Measurements from ENCODE around the gene MSRB3.

Gene MSRB3

DNA sequence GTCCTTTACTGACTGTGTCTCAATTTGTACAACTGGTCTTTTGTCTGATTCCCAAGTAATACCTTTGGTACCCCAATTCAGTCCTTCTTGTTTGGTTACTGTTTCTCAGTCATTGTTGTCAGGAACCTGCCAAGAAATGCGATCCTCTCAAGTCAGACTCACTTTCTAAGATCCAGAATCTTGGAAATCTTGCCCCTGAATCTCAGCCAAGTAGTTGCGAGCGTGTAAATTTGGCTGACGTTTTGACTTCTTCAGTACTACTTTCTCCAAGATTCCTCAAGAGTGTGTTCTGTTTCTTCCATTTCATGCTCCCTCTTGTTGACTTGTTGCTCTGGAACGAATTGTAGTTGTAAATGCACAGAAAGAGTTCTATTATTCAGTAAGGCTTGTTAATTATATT, 114.0 kb downstream of the MSRB3 start:
- Histone ChIP-seq H3K9me3 (ENCODE audit: control insufficient read depth, insufficient read depth, low read length) (peaks cover 8% of the 10 kb centered on the region), H3K36me3 (ENCODE audit: control insufficient read depth, insufficient read depth, low read length) (no peaks in the 10 kb centered on the region), H3K27me3 (ENCODE audit: control insufficient read depth, insufficient read depth, low read length) (no peaks in the 10 kb centered on the region), H3K4me1 (ENCODE audit: control insufficient read depth, insufficient read depth, low read length) (no peaks in the 10 kb centered on the region), H3K4me3 (ENCODE audit: low read depth, low read length) (no peak overlapping the region), H3K27ac (ENCODE audit: low read depth, low read length) (no peak overlapping the region), H3K9ac (ENCODE audit: low read depth, low read length) (no peak overlapping the region)

DNA sequence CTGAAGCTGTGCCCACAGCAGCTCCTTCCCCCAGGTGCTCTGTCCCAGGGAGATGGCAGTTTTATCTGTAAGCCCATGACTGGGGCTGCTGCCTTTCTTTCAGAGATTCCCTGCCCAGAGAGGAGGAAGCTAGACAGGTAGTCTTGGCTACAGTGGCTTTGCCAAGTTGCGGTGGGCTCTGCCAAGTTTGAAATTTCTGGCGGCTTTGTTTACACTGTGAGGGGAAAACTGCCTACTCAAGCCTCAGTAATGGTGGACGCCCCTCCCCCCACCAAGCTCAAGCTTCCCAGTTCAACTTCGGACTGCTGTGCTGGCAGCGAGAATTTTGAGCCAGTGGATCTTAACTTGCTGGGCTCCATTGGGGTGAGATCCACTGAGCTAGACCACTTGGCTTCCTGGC, 124.7 kb downstream of the MSRB3 start:
- no peak overlapping the region for H3K27ac ChIP-seq (ENCODE audit: low read depth, low read length)
- H3K4me3 ChIP-seq (ENCODE audit: low read depth, low read length): no peak overlapping the region
- no peaks in the 10 kb centered on the region for H3K4me1 ChIP-seq (ENCODE audit: control insufficient read depth, insufficient read depth, low read length)
- no peaks in the 10 kb centered on the region; the same call in 1 of the 2 replicates for H3K9me3 ChIP-seq (ENCODE audit: control insufficient read depth, insufficient read depth, low read length)
- H3K27me3 ChIP-seq (ENCODE audit: control insufficient read depth, insufficient read depth, low read length): no peaks in the 10 kb centered on the region
- no peak overlapping the region for H3K9ac ChIP-seq (ENCODE audit: low read depth, low read length)
- H3K36me3 ChIP-seq (ENCODE audit: control insufficient read depth, insufficient read depth, low read length): no peaks in the 10 kb centered on the region

DNA sequence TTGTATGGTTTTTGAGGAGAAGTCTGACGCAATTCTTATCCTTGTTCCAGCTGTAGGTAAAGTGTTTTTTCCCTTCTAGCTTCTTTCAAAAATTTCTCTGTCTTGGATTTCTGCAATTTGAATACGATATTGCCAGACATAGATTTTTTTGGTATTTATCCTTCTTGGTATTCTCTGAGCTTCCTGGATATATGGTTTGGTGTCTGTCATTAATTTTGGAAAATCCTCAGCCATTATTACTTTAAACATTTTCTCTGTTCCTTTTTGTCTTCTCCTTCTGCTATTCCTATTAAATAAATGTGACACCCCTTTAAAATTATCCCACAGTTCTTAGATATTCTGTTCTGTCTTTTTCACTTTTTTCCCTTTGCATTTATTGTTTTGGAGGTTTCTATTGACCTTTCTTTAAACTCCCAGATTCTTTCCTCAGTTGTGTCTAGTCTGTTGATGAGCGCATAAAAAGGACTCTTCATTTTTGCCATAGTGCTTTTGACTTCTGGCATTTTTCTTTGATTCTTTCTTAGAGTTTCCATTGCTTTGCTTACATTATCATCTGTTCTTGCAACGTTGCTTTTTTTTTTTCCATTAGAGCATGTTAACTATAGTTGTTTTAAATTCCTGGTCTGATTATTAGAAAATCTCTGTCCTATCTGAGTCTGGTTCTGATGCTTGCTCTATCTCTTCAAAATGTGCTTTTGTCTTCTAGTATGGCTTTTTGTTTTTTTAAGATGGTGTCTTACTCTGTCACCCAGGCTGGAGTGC, 129.1 kb downstream of the MSRB3 start:
- Histone ChIP-seq H3K4me1 (ENCODE audit: control insufficient read depth, insufficient read depth, low read length) (no peaks in the 10 kb centered on the region), H3K27me3 (ENCODE audit: control insufficient read depth, insufficient read depth, low read length) (no peaks in the 10 kb centered on the region), H3K4me3 (ENCODE audit: low read depth, low read length) (no peak overlapping the region), H3K9ac (ENCODE audit: low read depth, low read length) (no peak overlapping the region), H3K27ac (ENCODE audit: low read depth, low read length) (no peak overlapping the region), H3K36me3 (ENCODE audit: control insufficient read depth, insufficient read depth, low read length) (no peaks in the 10 kb centered on the region), H3K9me3 (ENCODE audit: control insufficient read depth, insufficient read depth, low read length) (no peaks in the 10 kb centered on the region; the same call in 1 of the 2 replicates)

DNA sequence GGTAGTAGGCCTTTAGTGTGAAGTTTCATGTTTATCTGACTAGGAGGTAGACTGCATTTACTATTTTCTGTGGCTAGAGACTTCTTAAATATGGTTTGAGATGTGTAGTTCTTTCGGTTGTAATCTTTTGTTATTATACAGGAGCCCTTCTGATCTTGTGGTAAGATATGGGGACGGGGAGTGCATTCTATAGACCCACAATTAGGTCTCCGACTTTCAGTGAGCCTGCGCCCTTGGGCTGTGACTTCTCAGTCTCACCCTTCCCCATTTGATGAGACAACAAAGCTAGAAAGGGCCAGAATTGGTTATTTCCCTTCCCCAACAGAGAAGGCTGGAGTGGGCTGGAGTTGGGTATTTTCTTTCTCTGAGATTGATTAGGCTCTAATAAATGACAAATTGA, 130.0 kb downstream of the MSRB3 start:
- no peaks in the 10 kb centered on the region for H3K27me3 ChIP-seq (ENCODE audit: control insufficient read depth, insufficient read depth, low read length)
- H3K4me1 ChIP-seq (ENCODE audit: control insufficient read depth, insufficient read depth, low read length): no peaks in the 10 kb centered on the region
- no peaks in the 10 kb centered on the region for H3K9me3 ChIP-seq (ENCODE audit: control insufficient read depth, insufficient read depth, low read length)
- no peak overlapping the region for H3K27ac ChIP-seq (ENCODE audit: low read depth, low read length)
- no peaks in the 10 kb centered on the region for H3K36me3 ChIP-seq (ENCODE audit: control insufficient read depth, insufficient read depth, low read length)
- H3K4me3 ChIP-seq (ENCODE audit: low read depth, low read length): no peak overlapping the region
- no peak overlapping the region for H3K9ac ChIP-seq (ENCODE audit: low read depth, low read length)

DNA sequence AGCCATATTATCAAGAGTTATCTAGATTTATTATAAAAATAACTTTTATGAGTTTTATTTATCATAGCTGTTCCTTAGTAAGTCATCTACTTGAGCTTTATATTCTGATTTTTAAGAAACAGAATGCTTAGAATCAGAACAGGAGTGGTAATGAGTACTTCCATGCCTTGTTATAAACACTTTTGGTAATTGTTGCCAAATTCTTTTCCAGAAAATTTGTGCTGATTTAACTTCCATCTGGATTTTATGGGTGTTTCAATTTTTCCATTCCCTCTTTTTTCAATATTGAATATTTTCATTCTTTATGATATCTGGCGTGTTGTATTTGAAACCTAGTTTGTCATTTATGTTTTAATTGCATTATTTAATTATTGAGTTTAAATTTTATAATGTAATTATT, 131.2 kb downstream of the MSRB3 start:
- no peak overlapping the region for H3K27ac ChIP-seq (ENCODE audit: low read depth, low read length)
- H3K4me1 ChIP-seq (ENCODE audit: control insufficient read depth, insufficient read depth, low read length): no peaks in the 10 kb centered on the region
- no peaks in the 10 kb centered on the region for H3K9me3 ChIP-seq (ENCODE audit: control insufficient read depth, insufficient read depth, low read length)
- H3K9ac ChIP-seq (ENCODE audit: low read depth, low read length): no peak overlapping the region
- no peaks in the 10 kb centered on the region for H3K27me3 ChIP-seq (ENCODE audit: control insufficient read depth, insufficient read depth, low read length)
- H3K36me3 ChIP-seq (ENCODE audit: control insufficient read depth, insufficient read depth, low read length): no peaks in the 10 kb centered on the region
- no peak overlapping the region for H3K4me3 ChIP-seq (ENCODE audit: low read depth, low read length)

DNA sequence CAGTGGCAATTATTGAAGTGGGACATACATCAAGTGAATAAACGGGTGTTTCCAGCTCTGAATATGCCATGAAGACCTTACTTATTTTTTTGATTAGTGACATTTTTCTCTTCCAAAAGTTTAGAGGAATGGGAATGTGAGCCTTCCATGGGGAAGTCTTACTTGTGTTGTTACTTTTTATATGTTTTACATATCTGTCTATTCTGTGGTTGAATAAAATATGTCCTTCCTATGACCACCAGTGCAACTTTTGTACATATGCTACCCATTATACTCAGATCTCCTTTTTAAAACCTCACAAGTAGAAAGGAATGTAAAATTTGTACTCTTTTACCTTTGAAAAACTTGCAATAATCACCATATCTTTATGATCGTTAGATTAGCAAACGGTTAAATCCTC, 132.7 kb downstream of the MSRB3 start:
- Histone ChIP-seq H3K4me1 (ENCODE audit: control insufficient read depth, insufficient read depth, low read length) (no peaks in the 10 kb centered on the region), H3K27me3 (ENCODE audit: control insufficient read depth, insufficient read depth, low read length) (no peaks in the 10 kb centered on the region), H3K9me3 (ENCODE audit: control insufficient read depth, insufficient read depth, low read length) (no peaks in the 10 kb centered on the region), H3K9ac (ENCODE audit: low read depth, low read length) (no peak overlapping the region), H3K4me3 (ENCODE audit: low read depth, low read length) (no peak overlapping the region), H3K27ac (ENCODE audit: low read depth, low read length) (no peak overlapping the region), H3K36me3 (ENCODE audit: control insufficient read depth, insufficient read depth, low read length) (no peaks in the 10 kb centered on the region)

DNA sequence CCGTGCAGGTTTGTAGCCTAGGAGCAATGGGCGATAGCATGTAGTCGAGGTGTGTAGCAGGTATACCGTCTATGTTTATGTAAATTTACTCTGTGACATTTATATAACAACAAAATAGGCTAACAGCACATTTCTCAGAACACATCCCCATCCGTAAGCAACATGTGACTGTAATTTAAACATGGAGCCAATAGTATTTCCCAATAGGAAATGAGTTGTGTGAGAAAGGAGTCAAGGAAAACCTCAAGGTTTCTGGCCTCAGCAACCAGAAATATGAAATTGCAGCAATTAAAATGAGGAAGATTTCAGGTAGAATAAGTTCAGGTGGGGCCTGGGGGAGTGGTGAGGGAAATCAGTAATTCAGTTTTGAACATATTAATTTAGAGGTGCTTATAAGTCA, 136.0 kb downstream of the MSRB3 start:
- H3K36me3 ChIP-seq (ENCODE audit: control insufficient read depth, insufficient read depth, low read length): no peaks in the 10 kb centered on the region
- H3K27ac ChIP-seq (ENCODE audit: low read depth, low read length): no peak overlapping the region
- no peaks in the 10 kb centered on the region for H3K9me3 ChIP-seq (ENCODE audit: control insufficient read depth, insufficient read depth, low read length)
- no peaks in the 10 kb centered on the region for H3K4me1 ChIP-seq (ENCODE audit: control insufficient read depth, insufficient read depth, low read length)
- H3K27me3 ChIP-seq (ENCODE audit: control insufficient read depth, insufficient read depth, low read length): no peaks in the 10 kb centered on the region
- H3K9ac ChIP-seq (ENCODE audit: low read depth, low read length): no peak overlapping the region
- no peak overlapping the region for H3K4me3 ChIP-seq (ENCODE audit: low read depth, low read length)

DNA sequence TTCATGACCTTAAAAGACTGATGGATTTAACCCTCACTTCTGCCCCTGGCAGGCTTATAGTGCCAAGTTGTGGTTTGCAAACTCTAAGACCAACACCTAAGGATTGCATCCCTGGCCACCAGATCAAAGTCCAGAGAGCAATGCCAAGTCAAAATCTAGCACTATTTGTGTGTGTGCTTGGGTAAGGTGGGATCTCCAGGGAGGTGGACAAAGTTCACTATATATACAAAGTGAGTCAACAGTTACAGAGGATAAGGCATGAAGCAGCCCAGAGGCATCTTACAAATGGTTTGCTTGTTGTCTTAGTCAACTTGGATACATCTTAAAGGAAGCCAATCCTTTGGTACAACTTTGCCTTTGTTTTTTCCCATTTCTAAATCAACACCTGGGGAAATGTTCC, 137.3 kb downstream of the MSRB3 start:
- Histone ChIP-seq H3K27ac (ENCODE audit: low read depth, low read length) (no peak overlapping the region), H3K27me3 (ENCODE audit: control insufficient read depth, insufficient read depth, low read length) (no peaks in the 10 kb centered on the region), H3K9me3 (ENCODE audit: control insufficient read depth, insufficient read depth, low read length) (0 out of 2 replicates have a peak, but pooled peaks cover 4% of the 10 kb centered on the region), H3K4me3 (ENCODE audit: low read depth, low read length) (no peak overlapping the region), H3K9ac (ENCODE audit: low read depth, low read length) (no peak overlapping the region), H3K4me1 (ENCODE audit: control insufficient read depth, insufficient read depth, low read length) (no peaks in the 10 kb centered on the region), H3K36me3 (ENCODE audit: control insufficient read depth, insufficient read depth, low read length) (no peaks in the 10 kb centered on the region)

DNA sequence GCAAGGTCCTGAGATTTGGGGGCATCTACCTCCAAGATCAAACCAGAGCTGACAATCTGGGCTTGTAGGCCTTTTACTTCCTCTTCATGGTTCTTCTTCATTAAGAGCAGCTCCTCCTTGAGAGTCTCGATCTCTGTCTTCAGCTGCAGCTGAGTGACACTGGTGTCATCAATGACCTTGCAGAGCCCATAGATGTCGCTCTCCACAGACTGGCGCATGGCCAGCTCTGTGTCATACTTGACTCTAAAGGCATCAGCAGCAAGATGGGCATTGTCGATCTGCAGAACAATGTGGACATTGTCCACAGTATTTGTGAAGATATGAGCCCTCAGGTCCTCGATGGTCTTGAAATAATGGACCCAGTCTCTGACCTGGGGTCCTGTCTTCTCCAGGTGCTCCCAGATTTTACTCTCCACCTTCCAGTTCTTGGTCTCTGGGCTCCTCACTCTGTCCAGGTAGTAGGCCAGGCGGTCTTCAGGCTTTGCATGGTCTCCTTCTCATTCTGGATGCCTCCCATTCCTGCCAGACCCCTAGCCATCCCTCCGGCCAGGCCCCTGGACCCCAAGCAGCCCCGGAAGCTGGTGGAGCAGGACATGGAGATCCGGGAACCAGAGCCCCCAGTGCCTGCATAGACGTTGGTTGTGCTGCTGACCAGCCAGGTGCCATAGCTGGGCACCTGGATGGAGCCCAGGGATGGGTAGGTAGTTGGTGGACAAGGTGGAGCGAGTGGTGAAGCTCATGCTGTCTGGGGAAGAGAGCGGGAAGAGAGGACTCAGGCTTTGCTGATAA, 141.0 kb downstream of the MSRB3 start:
- Histone ChIP-seq H3K4me3 (ENCODE audit: low read depth, low read length) (no peak overlapping the region), H3K9ac (ENCODE audit: low read depth, low read length) (no peak overlapping the region), H3K9me3 (ENCODE audit: control insufficient read depth, insufficient read depth, low read length) (peaks cover 10% of the 10 kb centered on the region; the same call in 1 of the 2 replicates), H3K27me3 (ENCODE audit: control insufficient read depth, insufficient read depth, low read length) (no peaks in the 10 kb centered on the region), H3K4me1 (ENCODE audit: control insufficient read depth, insufficient read depth, low read length) (no peaks in the 10 kb centered on the region), H3K36me3 (ENCODE audit: control insufficient read depth, insufficient read depth, low read length) (no peaks in the 10 kb centered on the region), H3K27ac (ENCODE audit: low read depth, low read length) (no peak overlapping the region)

DNA sequence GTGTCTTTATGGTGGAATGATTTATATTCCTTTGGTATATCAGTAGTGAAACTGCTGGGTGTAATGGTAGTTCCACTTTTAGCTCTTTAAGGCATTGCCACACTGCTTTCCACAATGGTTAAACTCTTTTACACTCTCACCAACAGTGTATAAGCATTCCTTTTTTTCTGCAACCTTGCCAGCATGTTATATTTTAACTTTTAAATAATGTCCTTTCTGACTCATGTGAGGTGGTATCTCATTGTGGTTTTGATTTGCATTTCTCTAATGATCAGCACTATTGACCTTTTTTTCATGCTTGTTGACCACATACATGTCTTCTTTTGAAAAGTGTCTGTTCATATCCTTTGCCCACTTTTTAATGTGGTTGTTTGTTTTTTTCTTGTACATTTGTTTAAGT, 142.5 kb downstream of the MSRB3 start:
- Histone ChIP-seq H3K9me3 (ENCODE audit: control insufficient read depth, insufficient read depth, low read length) (peaks cover 10% of the 10 kb centered on the region; the same call in 1 of the 2 replicates), H3K27ac (ENCODE audit: low read depth, low read length) (no peak overlapping the region), H3K9ac (ENCODE audit: low read depth, low read length) (no peak overlapping the region), H3K4me1 (ENCODE audit: control insufficient read depth, insufficient read depth, low read length) (no peaks in the 10 kb centered on the region), H3K36me3 (ENCODE audit: control insufficient read depth, insufficient read depth, low read length) (no peaks in the 10 kb centered on the region), H3K27me3 (ENCODE audit: control insufficient read depth, insufficient read depth, low read length) (no peaks in the 10 kb centered on the region), H3K4me3 (ENCODE audit: low read depth, low read length) (no peak overlapping the region)

DNA sequence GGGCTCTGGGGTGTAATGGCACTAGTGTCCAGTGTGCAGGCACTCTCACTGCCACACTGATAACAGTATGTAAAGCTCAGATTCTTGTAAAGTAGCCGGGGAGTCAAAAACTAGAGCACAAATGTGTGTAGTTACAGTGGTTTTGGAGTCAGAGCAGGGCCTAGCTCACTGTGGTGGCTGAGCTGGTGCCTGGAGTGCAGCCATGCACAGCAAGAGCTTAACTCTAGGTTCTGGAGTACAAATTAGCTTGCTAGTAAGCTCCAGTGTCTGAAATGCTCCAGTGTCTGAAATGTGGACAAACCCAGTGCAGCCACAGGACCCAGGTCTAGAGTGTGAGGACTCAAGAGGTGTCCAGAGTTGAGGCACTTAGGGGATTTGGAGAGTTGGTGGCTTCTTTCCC, 149.2 kb downstream of the MSRB3 start:
- Histone ChIP-seq H3K9ac (ENCODE audit: low read depth, low read length) (no peak overlapping the region), H3K4me3 (ENCODE audit: low read depth, low read length) (no peak overlapping the region), H3K9me3 (ENCODE audit: control insufficient read depth, insufficient read depth, low read length) (no peaks in the 10 kb centered on the region), H3K4me1 (ENCODE audit: control insufficient read depth, insufficient read depth, low read length) (peaks cover 12% of the 10 kb centered on the region), H3K36me3 (ENCODE audit: control insufficient read depth, insufficient read depth, low read length) (no peaks in the 10 kb centered on the region), H3K27me3 (ENCODE audit: control insufficient read depth, insufficient read depth, low read length) (no peaks in the 10 kb centered on the region), H3K27ac (ENCODE audit: low read depth, low read length) (no peak overlapping the region)

All from HUES48 (cell line).